GM12892 (cell line): ENCODE measurements around the gene RALGPS1.

ENCODE experiments used
- DNase-seq: peaks from one replicate; pipeline ENCODE4 v3.0.0; 2011; ENCODE audit not compliant: insufficient read length
- FAIRE-seq: peaks from 2 replicates; lab custom pipeline; 2011; peaks lifted over from hg19 to GRCh38; lab: Jason Lieb, UNC
- POLR2A ChIP-seq: IDR thresholded peaks from 2 replicates; pipeline ENCODE4 v1.6.1; 2011; ENCODE audit warnings: low read depth, low read length, control low read depth
- POLR2AphosphoS5 ChIP-seq: IDR thresholded peaks from 2 replicates; pipeline ENCODE4 v1.6.1; 2011; ENCODE audit warnings: low read depth, low read length, control low read depth
- TAF1 ChIP-seq: IDR thresholded peaks from 2 replicates; pipeline ENCODE4 v1.6.1; 2011; ENCODE audit warnings: low read depth, mild to moderate bottlenecking, control low read depth, low read length, borderline replicate concordance

Gene RALGPS1

GRCh38 chr9:127089631-127090081 is 175.1 kb downstream of the RALGPS1 start:
- no peak for DNase-seq
- FAIRE-seq = no peak

GRCh38 chr9:127090341-127090985 is 175.9 kb downstream of the RALGPS1 start:
- DNase-seq (no peak), FAIRE-seq (no peak)
- TF ChIP-seq POLR2A = no peak
- no peak for TF ChIP-seq POLR2AphosphoS5
- no peak for TF ChIP-seq TAF1

More at GRCh38 chr9:127089631-127090081, 175.1 kb downstream of the RALGPS1 start:
- no peak for TF ChIP-seq POLR2AphosphoS5
- TF ChIP-seq POLR2A = no peak
- no peak for TF ChIP-seq TAF1

DNA sequence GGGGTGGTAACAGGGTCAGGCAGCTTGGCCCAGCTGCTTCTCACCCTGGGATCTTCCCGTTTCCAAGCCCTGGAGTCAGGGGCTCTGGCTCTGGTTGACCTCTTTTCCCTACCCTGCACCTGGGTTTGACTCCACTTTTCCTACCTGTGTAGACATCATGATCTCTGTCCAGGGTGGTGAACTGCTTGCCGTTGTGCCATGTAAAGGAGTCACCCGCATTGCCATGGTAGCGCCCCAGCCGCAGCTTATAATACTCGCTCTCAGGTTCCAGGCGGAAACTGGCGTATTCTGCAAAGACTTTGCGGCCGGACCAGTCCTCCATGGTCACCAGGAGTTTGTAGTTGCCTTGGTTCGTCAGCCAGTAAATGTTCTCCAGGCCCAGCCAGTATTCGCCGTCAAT is 176.9 kb downstream of the RALGPS1 start:
- no peak for FAIRE-seq
- DNase-seq = no peak
- TF ChIP-seq POLR2AphosphoS5 (no peak), TAF1 (no peak), POLR2A (no peak)

- FAIRE-seq (no peak), DNase-seq (no peak)
- TF ChIP-seq POLR2AphosphoS5 = no peak
- TF ChIP-seq POLR2A = no peak
- TF ChIP-seq TAF1 = no peak
These were observed 177.5 kb downstream of the RALGPS1 start for GRCh38 chr9:127092041-127092608.

DNA sequence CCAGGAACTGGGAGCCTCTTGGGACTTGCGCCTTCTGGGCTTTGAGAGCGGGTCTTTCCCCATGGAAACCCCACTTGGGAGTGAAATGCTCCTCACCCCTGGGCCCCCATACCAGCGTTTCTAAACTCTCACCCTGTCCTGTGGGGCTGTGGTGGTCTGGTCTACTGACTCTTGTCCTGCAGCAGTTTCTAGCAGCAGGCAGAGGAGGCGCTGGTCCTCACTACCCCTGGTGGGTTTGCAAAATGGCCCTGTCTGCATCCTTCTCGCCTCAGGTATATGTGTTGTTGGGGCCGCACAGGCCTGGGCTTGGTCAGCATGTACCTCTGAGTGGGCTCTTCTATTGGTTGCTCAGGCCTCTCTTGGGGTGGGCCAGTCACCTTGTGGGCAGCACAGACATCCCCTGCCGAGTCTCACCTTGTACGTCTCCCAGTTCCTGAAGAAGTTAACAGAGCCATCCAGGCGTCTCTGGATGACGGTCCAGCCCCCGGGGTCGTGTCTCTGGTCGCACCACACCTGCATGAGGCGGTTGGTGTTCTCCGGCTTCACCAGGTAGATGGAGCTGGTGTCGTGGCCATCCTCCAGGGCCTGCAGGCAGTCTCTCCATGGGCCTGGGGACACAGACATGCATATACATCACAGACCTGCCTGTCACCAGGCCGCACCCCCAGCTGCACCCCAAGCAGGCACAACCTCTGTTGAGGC is 178.9 kb downstream of the RALGPS1 start:
- DNase-seq = no peak
- TF ChIP-seq POLR2A (no peak), POLR2AphosphoS5 (no peak), TAF1 (no peak)
- no peak for FAIRE-seq

GRCh38 chr9:127095411-127095810 is 180.8 kb downstream of the RALGPS1 start:
- FAIRE-seq (no peak), DNase-seq (no peak)
- no peak for TF ChIP-seq POLR2AphosphoS5
- no peak for TF ChIP-seq POLR2A
- TF ChIP-seq TAF1 = no peak

- no peak for FAIRE-seq
- DNase-seq = no peak
- no peak for TF ChIP-seq POLR2AphosphoS5
- TF ChIP-seq POLR2A = no peak
- no peak for TF ChIP-seq TAF1
These were observed 181.6 kb downstream of the RALGPS1 start for GRCh38 chr9:127096208-127096607.

GRCh38 chr9:127097683-127098082 is 183.1 kb downstream of the RALGPS1 start:
- DNase-seq (no peak), FAIRE-seq (no peak)
- TF ChIP-seq POLR2A = no peak
- no peak for TF ChIP-seq POLR2AphosphoS5
- no peak for TF ChIP-seq TAF1

DNA sequence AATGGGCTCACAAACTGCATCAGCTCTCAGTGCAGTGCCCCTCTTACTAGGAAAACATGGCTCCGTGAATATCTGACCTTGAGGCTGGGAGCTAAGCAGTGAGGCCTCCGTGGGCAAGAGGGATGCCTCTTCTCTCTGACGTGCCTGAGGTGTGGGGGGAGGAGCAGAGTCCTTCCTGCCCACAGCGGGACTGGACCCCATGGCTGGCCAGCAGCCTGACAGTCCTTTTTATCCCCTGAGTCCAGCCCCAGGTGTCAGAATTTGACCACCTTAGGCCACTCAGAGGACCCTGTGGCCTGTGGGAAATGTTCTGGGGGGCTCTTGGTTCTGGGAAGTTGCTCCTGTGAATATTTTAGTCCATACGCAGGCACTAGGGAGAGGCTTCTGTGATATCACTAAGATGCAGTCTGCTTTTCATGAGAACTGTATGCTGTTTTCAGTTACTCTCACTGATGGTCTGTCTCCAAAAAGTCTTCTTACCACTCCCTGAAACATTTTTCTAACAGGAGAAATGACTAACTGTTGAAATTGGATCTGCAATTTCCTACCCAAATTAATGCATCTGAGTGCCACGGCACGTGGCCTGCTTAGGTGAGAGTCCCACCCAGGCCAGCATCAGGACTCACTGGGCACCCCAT is 184.5 kb downstream of the RALGPS1 start:
- DNase-seq = no peak

DNA sequence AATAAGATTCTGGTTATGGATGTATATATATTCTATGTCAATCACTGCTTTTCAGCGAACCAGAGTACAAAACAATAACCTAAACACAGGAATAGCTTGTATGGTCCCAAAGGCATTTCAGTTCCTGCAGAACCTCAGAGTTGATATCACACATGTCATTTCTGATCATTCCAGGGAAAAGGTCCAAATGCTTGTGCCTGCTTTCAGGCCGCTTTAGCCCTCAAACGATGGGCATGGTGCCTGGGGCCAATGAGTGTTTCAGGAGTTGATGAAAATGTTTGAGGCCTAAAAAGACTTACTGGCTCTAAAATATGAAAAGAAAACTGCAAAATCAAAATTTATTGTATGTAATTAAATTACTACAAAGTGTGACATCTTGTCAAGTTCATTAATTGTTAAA is 185.1 kb downstream of the RALGPS1 start:
- no peak for DNase-seq
- TF ChIP-seq POLR2AphosphoS5 (no peak), TAF1 (no peak), POLR2A (no peak)
- no peak for FAIRE-seq

More for the DNA sequence above, 184.5 kb downstream of the RALGPS1 start:
- TF ChIP-seq TAF1 = no peak
- no peak for TF ChIP-seq POLR2AphosphoS5
- no peak for TF ChIP-seq POLR2A
- no peak for FAIRE-seq

- no peak for DNase-seq
- FAIRE-seq = no peak
- TF ChIP-seq POLR2A (no peak), POLR2AphosphoS5 (no peak), TAF1 (no peak)
These were observed 187.6 kb downstream of the RALGPS1 start for GRCh38 chr9:127102176-127102575.
